H1 (cell line): ENCODE results near the gene STX8. TPM values are rescaled to one million over a fixed set of nuclear protein-coding genes. Genes with fewer than 3 reads are reported as not detected.

Source experiments
- CTCF ChIA-PET: fragments of 300-600 bp; sonication (Branson Sonifier 250); formaldehyde crosslinking; loops from one replicate; lab custom pipeline; 2021; ENCODE audit not compliant: partially characterized antibody; lab: Charles Lee
- POLR2A ChIA-PET: fragments of 300-600 bp; sonication (Branson Sonifier 250); formaldehyde crosslinking; loops from one replicate; lab custom pipeline; 2021; ENCODE audit warnings: inconsistent platforms; ENCODE audit not compliant: partially characterized antibody; lab: Charles Lee
- DNase-seq, 2 experiments: peaks; one replicate each; pipeline versions ENCODE4 v3.0.0 to v3.0.0-alpha.2; 2010 to 2022; ENCODE audit warnings: low spot score in 2 of 2, low read depth in 1 of 2, mixed read lengths in 1 of 2
- FAIRE-seq: peaks from 2 replicates; lab custom pipeline; 2011; peaks lifted over from hg19 to GRCh38; lab: Jason Lieb, UNC
- H2AFZ ChIP-seq: 2 replicates; pipeline ENCODE4 v1.8.1; 2012; ENCODE audit warnings: low read length, inconsistent platforms
- H2AK5ac ChIP-seq: 2 replicates; pipeline ENCODE4 v1.6.1; 2013; ENCODE audit warnings: low read depth, low read length
- H2BK120ac ChIP-seq: replicated peaks from 2 replicates; pipeline ENCODE3; 2013; ENCODE audit warnings: low read depth, low read length, inconsistent platforms
- H2BK12ac ChIP-seq: 2 replicates; pipeline ENCODE4 v1.6.1; 2013; ENCODE audit warnings: low read depth, low read length
- H2BK15ac ChIP-seq: 2 replicates; pipeline ENCODE4 v1.6.1; 2013; ENCODE audit warnings: low read length
- H2BK20ac ChIP-seq: 2 replicates; pipeline ENCODE4 v1.6.1; 2013; ENCODE audit warnings: low read length
- H2BK5ac ChIP-seq: 2 replicates; pipeline ENCODE4 v1.6.1; 2013; ENCODE audit warnings: low read depth, low read length
- H3K14ac ChIP-seq: 2 replicates; pipeline ENCODE4 v1.6.1; 2013; ENCODE audit warnings: inconsistent platforms; ENCODE audit not compliant: insufficient read length
- H3K18ac ChIP-seq: 2 replicates; pipeline ENCODE4 v1.6.1; 2013; ENCODE audit warnings: low read length; ENCODE audit errors: extremely low read depth
- H3K23ac ChIP-seq: 2 replicates; pipeline ENCODE4 v1.6.1; 2013; ENCODE audit warnings: inconsistent platforms; ENCODE audit not compliant: insufficient read length
- H3K23me2 ChIP-seq: 2 replicates; pipeline ENCODE4 v1.6.1; 2013; ENCODE audit warnings: low read depth, low read length
- H3K27ac ChIP-seq: 2 replicates; pipeline ENCODE4 v1.6.1; 2011; ENCODE audit warnings: low read depth, low read length, inconsistent platforms
- H3K27me3 ChIP-seq, 4 experiments: replicated peaks in 1 of 4; 1 replicate in 1 of 4; 2 replicates in 3 of 4; pipeline versions ENCODE4 v1.6.1 to v1.8.1; 2011 to 2013; ENCODE audit warnings: low read length in 3 of 4, mild to moderate bottlenecking in 3 of 4, inconsistent platforms in 2 of 4, mixed read lengths in 2 of 4, moderate library complexity in 1 of 4; ENCODE audit not compliant: control insufficient read depth in 3 of 4, insufficient read depth in 3 of 4; ENCODE audit errors: extremely low read depth in 1 of 4
- H3K36me3 ChIP-seq, 4 experiments: 2 replicates each; pipeline versions ENCODE4 v1.6.1 to v1.8.1; 2011 to 2013; ENCODE audit warnings: mild to moderate bottlenecking in 4 of 4, low read length in 3 of 4, moderate library complexity in 2 of 4, control low read depth in 1 of 4, inconsistent platforms in 1 of 4; ENCODE audit not compliant: insufficient read depth in 4 of 4, control insufficient read depth in 2 of 4
- H3K4ac ChIP-seq: replicated peaks from 2 replicates; pipeline ENCODE3; 2013; ENCODE audit warnings: low read length, low read depth, mixed read lengths, inconsistent platforms; ENCODE audit not compliant: insufficient read length
- H3K4me1 ChIP-seq, 4 experiments: replicated peaks in 1 of 4; 1 replicate in 1 of 4; 2 replicates in 3 of 4; pipeline versions ENCODE4 v1.6.1 to v1.8.1; 2011 to 2013; ENCODE audit warnings: low read length in 3 of 4, inconsistent platforms in 2 of 4, mixed read lengths in 1 of 4; ENCODE audit not compliant: insufficient read depth in 4 of 4, control insufficient read depth in 3 of 4
- H3K4me2 ChIP-seq, 2 experiments: 2 replicates each; pipeline versions ENCODE4 v1.6.1 to v1.8.1; 2011 to 2013; ENCODE audit warnings: low read depth in 2 of 2, low read length in 2 of 2, control low read depth in 1 of 2, inconsistent platforms in 1 of 2, mild to moderate bottlenecking in 1 of 2; ENCODE audit not compliant: insufficient read depth in 1 of 2
- H3K4me3 ChIP-seq, 4 experiments: fragments of 200-600, 300-600 bp in 1 of 4; sonication (generic), shearing (Covaris generic), sonication (Bioruptor Twin) in 1 of 4; 2 replicates each; pipeline versions ENCODE4 v1.5.1 to v1.8.1; 2011 to 2016; ENCODE audit warnings: low read length in 4 of 4, low read depth in 3 of 4, control low read depth in 2 of 4, inconsistent platforms in 2 of 4, mild to moderate bottlenecking in 2 of 4, mixed read lengths in 1 of 4, moderate library complexity in 1 of 4; ENCODE audit not compliant: insufficient read depth in 2 of 4; ENCODE audit errors: extremely low read depth in 1 of 4
- H3K56ac ChIP-seq: replicated peaks from 2 replicates; pipeline ENCODE3; 2013; ENCODE audit warnings: low read depth, mild to moderate bottlenecking, mixed read lengths, low read length, inconsistent platforms; ENCODE audit not compliant: insufficient read length
- H3K79me1 ChIP-seq: 2 replicates; pipeline ENCODE4 v1.6.1; 2013; ENCODE audit warnings: low read depth, low read length, control low read depth
- H3K79me2 ChIP-seq, 2 experiments: 2 replicates each; pipeline versions ENCODE4 v1.6.1 to v1.8.1; 2012 to 2013; ENCODE audit warnings: low read length in 2 of 2, mild to moderate bottlenecking in 2 of 2, inconsistent platforms in 1 of 2; ENCODE audit not compliant: insufficient read depth in 2 of 2, control insufficient read depth in 1 of 2
- H3K9ac ChIP-seq, 4 experiments: replicated peaks in 1 of 4; 1 replicate in 1 of 4; 2 replicates in 3 of 4; pipeline versions ENCODE4 v1.6.1 to v1.8.1; 2011 to 2013; ENCODE audit warnings: low read depth in 3 of 4, low read length in 3 of 4, control low read depth in 2 of 4, mild to moderate bottlenecking in 2 of 4, moderate library complexity in 2 of 4, inconsistent platforms in 1 of 4; ENCODE audit errors: extremely low read depth in 1 of 4
- H3K9me3 ChIP-seq, 2 experiments: 2 replicates each; pipeline versions ENCODE4 v1.6.1 to v1.8.1; 2012 to 2013; ENCODE audit warnings: mild to moderate bottlenecking in 2 of 2, moderate library complexity in 2 of 2, control low read depth in 1 of 2, inconsistent platforms in 1 of 2, low read depth in 1 of 2, low read length in 1 of 2, mixed read lengths in 1 of 2; ENCODE audit not compliant: insufficient read depth in 2 of 2
- H4K20me1 ChIP-seq, 2 experiments: replicated peaks in 1 of 2; 2 replicates each; pipeline versions ENCODE3 to v1.8.1; 2011 to 2013; ENCODE audit warnings: inconsistent platforms in 2 of 2, low read length in 2 of 2, mild to moderate bottlenecking in 1 of 2; ENCODE audit not compliant: insufficient read depth in 2 of 2, control insufficient read depth in 1 of 2
- H4K5ac ChIP-seq: 2 replicates; pipeline ENCODE4 v1.6.1; 2013; ENCODE audit warnings: low read length, low read depth, mixed read lengths, inconsistent platforms; ENCODE audit not compliant: insufficient read length
- H4K8ac ChIP-seq: 2 replicates; pipeline ENCODE4 v1.8.0; 2013; ENCODE audit warnings: mild to moderate bottlenecking, moderate library complexity, low read length, inconsistent platforms; ENCODE audit not compliant: insufficient read depth; ENCODE audit errors: extremely low read depth
- H4K91ac ChIP-seq: replicated peaks from 2 replicates; pipeline ENCODE3; 2013; ENCODE audit warnings: low read length, mixed read lengths, inconsistent platforms; ENCODE audit not compliant: insufficient read length
- ASH2L ChIP-seq: fragments of 200-600, 300-600 bp; sonication (generic); IDR thresholded peaks from one replicate; pipeline ENCODE4 v1.7.1; 2017; ENCODE audit warnings: low read length
- CHD2 ChIP-seq: IDR thresholded peaks from 2 replicates; pipeline ENCODE4 v1.6.1; 2012; ENCODE audit warnings: low read length, improper control_type of control experiment
- CTCF ChIP-seq, 3 experiments: IDR thresholded peaks; 1 replicate in 2 of 3; 2 replicates in 1 of 3; pipeline versions ENCODE4 v1.5.1 to v1.6.1; 2011; ENCODE audit warnings: low read length in 3 of 3, mild to moderate bottlenecking in 3 of 3, inconsistent platforms in 2 of 3, low read depth in 1 of 3, moderate library complexity in 1 of 3; ENCODE audit not compliant: insufficient read depth in 1 of 3; ENCODE audit errors: control extremely low read depth in 1 of 3
- GABPA ChIP-seq: IDR thresholded peaks from 2 replicates; pipeline ENCODE4 v1.6.1; 2011; ENCODE audit warnings: mild to moderate bottlenecking, low read length, moderate library complexity, borderline replicate concordance; ENCODE audit not compliant: insufficient read depth
- RAD21 ChIP-seq, 2 experiments: IDR thresholded peaks in 1 of 2; conservative IDR thresholded peaks in 1 of 2; 2 replicates each; pipeline ENCODE4 v1.6.1; 2011; ENCODE audit warnings: low read depth in 2 of 2, low read length in 2 of 2, improper control_type of control experiment in 1 of 2, inconsistent platforms in 1 of 2, mild to moderate bottlenecking in 1 of 2, moderate library complexity in 1 of 2
- SAP30 ChIP-seq: fragments of 300-600 bp; sonication (generic); IDR thresholded peaks from 2 replicates; pipeline ENCODE4 v1.7.1; 2012; ENCODE audit warnings: low read length, moderate library complexity, mild to moderate bottlenecking, inconsistent platforms; ENCODE audit not compliant: insufficient read depth, insufficient replicate concordance
- SIN3A ChIP-seq, 2 experiments: IDR thresholded peaks in 1 of 2; conservative IDR thresholded peaks in 1 of 2; 2 replicates each; pipeline ENCODE4 v1.6.1; 2011 to 2012; ENCODE audit warnings: low read length in 2 of 2, improper control_type of control experiment in 1 of 2, low read depth in 1 of 2, mild to moderate bottlenecking in 1 of 2
- SUZ12 ChIP-seq: fragments of 200-600 bp; sonication (generic); IDR thresholded peaks from 2 replicates; pipeline ENCODE4 v1.6.1; 2012; ENCODE audit warnings: mild to moderate bottlenecking, inconsistent platforms, low read length, moderate library complexity, mixed read lengths
- TAF7 ChIP-seq: optimal IDR thresholded peaks from 2 replicates; pipeline ENCODE3; 2011; ENCODE audit warnings: low read depth, mild to moderate bottlenecking, inconsistent platforms, low read length, moderate library complexity, borderline replicate concordance
- TCF12 ChIP-seq: IDR thresholded peaks from 2 replicates; pipeline ENCODE4 v1.6.1; 2011; ENCODE audit warnings: low read depth, mild to moderate bottlenecking, low read length
- WGBS, 2 experiments: shearing (Covaris generic) in 1 of 2; methylation state at CpG; one replicate each; pipeline versions ENCODE4 v1.1.6 to v1.1.7; 2013 to 2015; ENCODE audit warnings: low lambda C conversion rate in 2 of 2, mixed read lengths in 2 of 2, inconsistent platforms in 1 of 2, low coverage in 1 of 2, missing lambda C conversion rate in 1 of 2; ENCODE audit not compliant: insufficient replicate concordance in 2 of 2, insufficient coverage in 1 of 2, insufficient read length in 1 of 2; ENCODE audit errors: extremely low coverage in 1 of 2, missing lambda C conversion rate in 1 of 2; 5-methylcytosine and 5-hydroxymethylcytosine counted together
- polyA plus RNA-seq, 7 experiments: library from polyadenylated mRNA; depleted of rRNA in 3 of 7; stranded (reverse) in 5 of 7; unstranded in 2 of 7; fragments of >200 nt in 5 of 7; fragments of 200-250 nt in 2 of 7; gene quantifications; 1 replicate in 5 of 7; 2 replicates in 1 of 7; 4 replicates in 1 of 7; pipeline versions ENCODE4 v1.2.1 to v1.2.3, GENCODE V29; 2011 to 2013; ENCODE audit warnings: missing spikeins in 2 of 7, mixed read lengths in 2 of 7
- total RNA-seq: library from RNA; stranded (reverse); fragmentation: NEBNext Ultra II Directional; extraction: Animal tissue kit (Norgen Biotek cat#: 25700); gene quantifications from 2 replicates; pipeline ENCODE4 v1.2.1, GENCODE V29; 2021
- TF ChIP-seq, protein P1 (sequence below): IDR thresholded peaks from 2 replicates; pipeline ENCODE4 v1.6.1; 2012; ENCODE audit warnings: inconsistent platforms

STX8 gene
- total and polyA plus RNA-seq, 2 of the 8 experiments (the other 6 are each of a cell fraction or from before 2014, with no cell fraction given), result 22.8 to 42.5 TPM

GRCh38 chr17:9541718-9542117, 33.9 kb downstream of the STX8 start:
- ChIA-PET CTCF (interaction anchor here (1.1 kb wide), 1 partner anchor 203 kb away, joined by 3 read pairs; no protein-coding TSS in a partner anchor), POLR2A (no interaction called here)
- H3K36me3 ChIP-seq, result no peaks in the 10 kb centered on the region; a peak in 1 of 8 replicates
- no peaks in the 10 kb centered on the region for H4K20me1 ChIP-seq
- no peaks in the 10 kb centered on the region for H3K4me1 ChIP-seq
- no peak overlapping the region for H3K4me3 ChIP-seq
- no peaks in the 10 kb centered on the region for H3K23me2 ChIP-seq
- H2BK120ac ChIP-seq, result no peak overlapping the region
- FAIRE-seq (no peak), DNase-seq (no peak)
- H2BK15ac ChIP-seq, result no peak overlapping the region
- no peak overlapping the region for H3K56ac ChIP-seq
- WGBS, 2 experiments, result 83% methylated on average over 4 of the region's 4 CpGs; no CpG with 5 or more reads in 1 of the 2 experiments
- no peak overlapping the region for H3K9ac ChIP-seq
- H3K14ac ChIP-seq, result no peak overlapping the region
- no peak overlapping the region for H2BK5ac ChIP-seq
- H3K23ac ChIP-seq, result no peak overlapping the region
- H3K27ac ChIP-seq, result no peak overlapping the region
- no peak overlapping the region for H3K4me2 ChIP-seq
- H2BK12ac ChIP-seq, result no peak overlapping the region
- H2AFZ ChIP-seq, result no peak overlapping the region
- no peak overlapping the region for H2AK5ac ChIP-seq
- H2BK20ac ChIP-seq, result no peak overlapping the region
- H3K79me2 ChIP-seq, result no peaks in the 10 kb centered on the region
- H4K5ac ChIP-seq, result no peak overlapping the region
- no peaks in the 10 kb centered on the region for H3K27me3 ChIP-seq
- H4K91ac ChIP-seq, result no peak overlapping the region
- H3K18ac ChIP-seq, result no peak overlapping the region
- H3K79me1 ChIP-seq, result no peaks in the 10 kb centered on the region
- no peak overlapping the region for H4K8ac ChIP-seq
- no peak overlapping the region for H3K4ac ChIP-seq
- no peaks in the 10 kb centered on the region for H3K9me3 ChIP-seq
- TF ChIP-seq SUZ12 (no peak), CTCF (IDR thresholded peaks at IDR 0.05; ENCODE audit: control extremely low read depth in 1 of 3, insufficient read depth in 1 of 3, low read depth in 1 of 3, low read length in 3 of 3) (no peak), GABPA (no peak), RAD21 (IDR thresholded peaks at IDR 0.05 in 1 of 2, conservative IDR thresholded peaks at IDR 0.05 in 1 of 2; ENCODE audit: low read depth in 2 of 2, low read length in 2 of 2) (no peak), SIN3A (conservative IDR thresholded peaks at IDR 0.05 in 1 of 2, IDR thresholded peaks at IDR 0.05 in 1 of 2; ENCODE audit: low read depth in 1 of 2, low read length in 2 of 2) (no peak), SAP30 (no peak), ASH2L (no peak), TAF7 (no peak), TCF12 (no peak), CHD2 (no peak)
- TF ChIP-seq, protein P1, sequence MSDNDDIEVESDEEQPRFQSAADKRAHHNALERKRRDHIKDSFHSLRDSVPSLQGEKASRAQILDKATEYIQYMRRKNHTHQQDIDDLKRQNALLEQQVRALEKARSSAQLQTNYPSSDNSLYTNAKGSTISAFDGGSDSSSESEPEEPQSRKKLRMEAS, result no peak
